NT2/D1 (cell line): ENCODE measurements around the gene DUSP22.

Source experiments
- YY1 ChIP-seq: IDR thresholded peaks from 2 replicates; pipeline ENCODE4 v1.6.1; 2011; ENCODE audit not compliant: insufficient read length, insufficient read depth
- ZNF274 ChIP-seq: IDR thresholded peaks from 2 replicates; pipeline ENCODE4 v1.6.1; 2011; ENCODE audit warnings: mild to moderate bottlenecking, low read depth, low read length

DNA sequence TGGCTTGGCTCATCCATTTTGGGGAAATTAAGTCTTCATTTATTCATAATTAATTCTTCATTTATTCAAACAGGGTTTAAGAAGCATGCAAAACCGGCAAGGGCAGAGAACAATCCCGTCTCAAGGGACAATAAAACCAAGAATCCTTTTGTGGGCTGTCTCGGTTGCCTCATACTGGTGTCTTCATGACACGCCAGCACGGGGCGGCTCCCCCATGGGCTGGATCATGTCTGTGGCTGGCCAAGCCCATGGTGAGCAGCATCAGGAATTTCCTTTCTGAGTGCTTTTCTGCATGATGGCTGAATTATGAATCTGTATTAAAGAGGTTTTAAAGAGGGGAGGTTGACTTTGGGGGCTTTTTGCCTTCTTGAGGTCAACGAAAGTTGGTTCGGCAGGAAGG is 38.3 kb upstream of the DUSP22 start:
- TF ChIP-seq YY1 (no peak), ZNF274 (no peak)
